ENCODE data around the gene ARHGAP24. TPM values are rescaled to one million over a fixed set of nuclear protein-coding genes. Genes with fewer than 3 reads are reported as not detected.

The ARHGAP24 gene
- total RNA-seq, 2 experiments from 2014 or later, result 0.30 to 0.53 TPM

DNA sequence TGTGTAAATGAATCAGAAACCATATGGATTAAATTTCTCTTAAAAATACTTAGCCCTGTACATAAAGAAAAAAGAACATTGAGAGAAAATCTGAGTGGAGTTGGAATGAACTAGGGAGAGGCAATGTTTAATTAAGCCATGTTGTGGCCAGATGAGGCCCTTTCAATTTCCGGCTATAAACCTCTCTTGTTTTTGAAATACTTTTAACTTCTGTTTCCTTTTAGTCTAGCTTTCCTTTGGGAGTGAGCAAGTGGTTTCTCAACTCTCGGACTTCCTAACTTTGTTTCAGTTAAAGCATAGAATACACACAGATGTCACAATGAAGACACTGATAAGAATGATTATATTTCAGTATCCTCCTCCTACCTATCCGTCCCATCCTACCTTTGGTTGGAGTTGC is 197.2 kb downstream of the ARHGAP24 start:
- no peaks in the 10 kb centered on the region for H3K4me1 Mint-ChIP-seq (ENCODE audit: low read depth)
- DNase-seq (no peak), ATAC-seq (ENCODE audit: poor library complexity) (no peak)
- no peak overlapping the region for H3K4me3 ChIP-seq (ENCODE audit: low read length)
- H3K27ac Mint-ChIP-seq, result no peak overlapping the region
- no peaks in the 10 kb centered on the region for H3K27me3 Mint-ChIP-seq
- H3K4me1 ChIP-seq (ENCODE audit: insufficient read depth, low read length), result no peaks in the 10 kb centered on the region
- POLR2A ChIA-PET, result no interaction called here
- H3K27ac ChIP-seq (ENCODE audit: low read depth in 1 of 2, low read length in 2 of 2), result no peak overlapping the region
- intact Hi-C loops (cut with DNase I, micrococcal nuclease), result loop anchor here in 1 of 2 experiments (2.0 kb wide), 1 partner anchor 49 kb away; no protein-coding TSS in a partner anchor
- no peaks in the 10 kb centered on the region for H3K36me3 ChIP-seq (ENCODE audit: insufficient read depth, low read length)
- peaks cover 4% of the 10 kb centered on the region for H3K9me3 Mint-ChIP-seq
- TF ChIP-seq, protein P1, sequence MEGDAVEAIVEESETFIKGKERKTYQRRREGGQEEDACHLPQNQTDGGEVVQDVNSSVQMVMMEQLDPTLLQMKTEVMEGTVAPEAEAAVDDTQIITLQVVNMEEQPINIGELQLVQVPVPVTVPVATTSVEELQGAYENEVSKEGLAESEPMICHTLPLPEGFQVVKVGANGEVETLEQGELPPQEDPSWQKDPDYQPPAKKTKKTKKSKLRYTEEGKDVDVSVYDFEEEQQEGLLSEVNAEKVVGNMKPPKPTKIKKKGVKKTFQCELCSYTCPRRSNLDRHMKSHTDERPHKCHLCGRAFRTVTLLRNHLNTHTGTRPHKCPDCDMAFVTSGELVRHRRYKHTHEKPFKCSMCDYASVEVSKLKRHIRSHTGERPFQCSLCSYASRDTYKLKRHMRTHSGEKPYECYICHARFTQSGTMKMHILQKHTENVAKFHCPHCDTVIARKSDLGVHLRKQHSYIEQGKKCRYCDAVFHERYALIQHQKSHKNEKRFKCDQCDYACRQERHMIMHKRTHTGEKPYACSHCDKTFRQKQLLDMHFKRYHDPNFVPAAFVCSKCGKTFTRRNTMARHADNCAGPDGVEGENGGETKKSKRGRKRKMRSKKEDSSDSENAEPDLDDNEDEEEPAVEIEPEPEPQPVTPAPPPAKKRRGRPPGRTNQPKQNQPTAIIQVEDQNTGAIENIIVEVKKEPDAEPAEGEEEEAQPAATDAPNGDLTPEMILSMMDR (IDR thresholded peaks at IDR 0.05), result no peak
- no peaks in the 10 kb centered on the region for H3K36me3 Mint-ChIP-seq (ENCODE audit: low read depth)
- CTCF ChIA-PET, result no interaction called here
- H3K4me3 Mint-ChIP-seq, result no peak overlapping the region
- no peaks in the 10 kb centered on the region for H3K27me3 ChIP-seq (ENCODE audit: control insufficient read depth in 1 of 2, insufficient read depth in 2 of 2, low read length in 2 of 2)
- peaks cover 0 to 4% of the 10 kb centered on the region in 2 experiments for H3K9me3 ChIP-seq (ENCODE audit: control insufficient read depth in 1 of 2, insufficient read depth in 1 of 2, low read length in 2 of 2)

- ATAC-seq (ENCODE audit: poor library complexity) (no peak), DNase-seq (no peak)
- Histone ChIP-seq H3K9me3 (ENCODE audit: control insufficient read depth in 1 of 2, insufficient read depth in 1 of 2, low read length in 2 of 2) (no peaks in the 10 kb centered on the region), H3K36me3 (ENCODE audit: insufficient read depth, low read length) (no peaks in the 10 kb centered on the region), H3K27me3 (ENCODE audit: control insufficient read depth in 1 of 2, insufficient read depth in 2 of 2, low read length in 2 of 2) (no peaks in the 10 kb centered on the region), H3K27ac (ENCODE audit: low read depth in 1 of 2, low read length in 2 of 2) (no peak overlapping the region), H3K4me3 (ENCODE audit: low read length) (no peak overlapping the region), H3K4me1 (ENCODE audit: insufficient read depth, low read length) (no peaks in the 10 kb centered on the region)
- Mint-ChIP-seq H3K27me3 (no peaks in the 10 kb centered on the region), H3K36me3 (ENCODE audit: low read depth) (no peaks in the 10 kb centered on the region), H3K9me3 (peaks cover 4% of the 10 kb centered on the region), H3K4me3 (no peak overlapping the region), H3K27ac (no peak overlapping the region), H3K4me1 (ENCODE audit: low read depth) (no peaks in the 10 kb centered on the region)
- CTCF ChIA-PET, result no interaction called here
- POLR2A ChIA-PET, result no interaction called here
- TF ChIP-seq, protein P1 (IDR thresholded peaks at IDR 0.05), result no peak
- intact Hi-C loops (cut with DNase I, micrococcal nuclease), result loop anchor here in 1 of 2 experiments (2.0 kb wide), 1 partner anchor 48 kb away; no protein-coding TSS in a partner anchor
Measured at GRCh38 chr4:85672959-85673358, 198.0 kb downstream of the ARHGAP24 start.

GRCh38 chr4:85673540-85673939 is 198.6 kb downstream of the ARHGAP24 start:
- Histone ChIP-seq H3K4me3 (ENCODE audit: low read length) (no peak overlapping the region), H3K27me3 (ENCODE audit: control insufficient read depth in 1 of 2, insufficient read depth in 2 of 2, low read length in 2 of 2) (no peaks in the 10 kb centered on the region), H3K27ac (ENCODE audit: low read depth in 1 of 2, low read length in 2 of 2) (no peak overlapping the region), H3K9me3 (ENCODE audit: control insufficient read depth in 1 of 2, insufficient read depth in 1 of 2, low read length in 2 of 2) (no peaks in the 10 kb centered on the region), H3K36me3 (ENCODE audit: insufficient read depth, low read length) (no peaks in the 10 kb centered on the region), H3K4me1 (ENCODE audit: insufficient read depth, low read length) (no peaks in the 10 kb centered on the region)
- no peak for DNase-seq
- intact Hi-C loops (cut with DNase I, micrococcal nuclease), result loop anchor here in 1 of 2 experiments (2.0 kb wide), 1 partner anchor 47 kb away; no protein-coding TSS in a partner anchor
- Mint-ChIP-seq H3K9me3 (peaks cover 4% of the 10 kb centered on the region), H3K4me1 (ENCODE audit: low read depth) (no peaks in the 10 kb centered on the region), H3K4me3 (no peak overlapping the region), H3K36me3 (ENCODE audit: low read depth) (no peaks in the 10 kb centered on the region), H3K27ac (no peak overlapping the region), H3K27me3 (no peaks in the 10 kb centered on the region)
- ChIA-PET CTCF (no interaction called here), POLR2A (no interaction called here)
- ATAC-seq (ENCODE audit: poor library complexity), result no peak
- TF ChIP-seq, protein P1 (IDR thresholded peaks at IDR 0.05), result no peak

Data from CD4-positive, alpha-beta T cell (primary cell).